HG03196 (cell line): ENCODE measurements around the gene PDP2.
"Not testable (repeated sequence)": the region's sequence is repeated elsewhere in the genome, so short reads cannot be mapped to it uniquely, and the experiment has no call there.

Source experiments
- ATAC-seq: cut with Tn5 transposase; IDR thresholded peaks from one replicate; pipeline ENCODE4 v1.9.1; 2021; ENCODE audit not compliant: unreplicated experiment

PDP2 gene

GRCh38 chr16:66885491-66885890 lies 5.2 kb downstream of the PDP2 start:
- ATAC-seq, result no peak

GRCh38 chr16:66886321-66886720 lies 6.0 kb downstream of the PDP2 start:
- no peak for ATAC-seq

- ATAC-seq, result no peak
These were observed 6.6 kb downstream of the PDP2 start for GRCh38 chr16:66886914-66887313.

- no peak for ATAC-seq
These were observed 8.6 kb downstream of the PDP2 start for GRCh38 chr16:66888647-66889615.

GRCh38 chr16:66889622-66890021 lies 9.3 kb downstream of the PDP2 start:
- no peak for ATAC-seq

- no peak for ATAC-seq
These were observed 10.5 kb downstream of the PDP2 start for GRCh38 chr16:66890799-66891198.

- no peak for ATAC-seq
These were observed 11.0 kb downstream of the PDP2 start for GRCh38 chr16:66891360-66891759.

GRCh38 chr16:66891797-66892196 lies 11.5 kb downstream of the PDP2 start:
- no peak for ATAC-seq

GRCh38 chr16:66894055-66894454 lies 13.7 kb downstream of the PDP2 start:
- ATAC-seq, result no peak

GRCh38 chr16:66894948-66895688 lies 14.8 kb downstream of the PDP2 start:
- ATAC-seq, result no peak

- no peak for ATAC-seq
These were observed 15.3 kb downstream of the PDP2 start for GRCh38 chr16:66895689-66895979.

GRCh38 chr16:66895999-66896398 lies 15.7 kb downstream of the PDP2 start:
- ATAC-seq, result no peak

- ATAC-seq, result not testable (repeated sequence)
These were observed 16.4 kb downstream of the PDP2 start for GRCh38 chr16:66896682-66897081.

GRCh38 chr16:66898207-66898606 lies 17.9 kb downstream of the PDP2 start:
- no peak for ATAC-seq

GRCh38 chr16:66898933-66899309 lies 18.6 kb downstream of the PDP2 start:
- ATAC-seq, result no peak

- no peak for ATAC-seq
These were observed 19.1 kb downstream of the PDP2 start for GRCh38 chr16:66899310-66899944.

- ATAC-seq, result no peak
These were observed 19.8 kb downstream of the PDP2 start for GRCh38 chr16:66899945-66900710.

- ATAC-seq, result no peak
These were observed 20.6 kb downstream of the PDP2 start for GRCh38 chr16:66900721-66901441.

- no peak for ATAC-seq
These were observed 21.3 kb downstream of the PDP2 start for GRCh38 chr16:66901626-66902025.
